ENCODE data around the gene NUP88. TPM values are rescaled to one million over a fixed set of nuclear protein-coding genes. Genes with fewer than 3 reads are reported as not detected.

Gene NUP88
- total RNA-seq, 1 donor from 2014 or later: 43.3 TPM

DNA sequence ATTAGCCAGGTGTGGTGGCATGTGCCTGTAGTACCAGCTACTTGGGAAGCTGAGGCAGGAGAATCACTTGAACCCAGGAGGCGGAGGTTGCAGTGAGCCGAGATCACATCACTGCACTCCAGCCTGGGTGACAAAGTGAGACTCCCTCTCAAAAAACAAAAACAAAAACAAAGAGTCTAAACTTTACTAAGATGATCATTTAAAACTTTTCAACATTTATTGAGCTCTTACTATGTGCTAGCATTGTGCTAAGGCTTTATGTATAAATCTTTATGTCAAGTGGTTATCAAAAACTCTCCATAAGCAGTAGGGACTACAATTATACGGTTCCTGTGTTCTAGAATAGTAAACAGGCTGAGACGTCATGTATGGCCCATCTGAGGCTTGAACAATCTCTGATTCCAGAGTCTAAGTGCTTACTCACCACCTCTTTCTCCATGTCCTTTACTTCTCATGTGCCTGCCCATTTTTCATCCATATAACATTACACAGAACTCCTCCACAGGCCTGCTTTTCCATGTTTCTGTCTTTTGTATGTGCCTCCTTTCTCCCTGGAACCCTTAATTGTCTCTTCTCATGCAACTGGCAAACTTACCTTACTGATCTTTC lies 66.7 kb downstream of the NUP88 start:
- FAIRE-seq (no peak), DNase-seq (ENCODE audit: low read depth) (no peak)
- H3K9ac ChIP-seq (ENCODE audit: low read length): no peak overlapping the region
- TF ChIP-seq EZH2 (IDR thresholded peaks at IDR 0.05; ENCODE audit: insufficient read depth, low read length) (no peak), CTCF (IDR thresholded peaks at IDR 0.05; ENCODE audit: insufficient read depth, low read depth, low read length) (no peak)
- H3K9me3 ChIP-seq (ENCODE audit: insufficient read depth, low read depth, low read length): no peaks in the 10 kb centered on the region
- H3K27me3 Mint-ChIP-seq (ENCODE audit: low read depth, unreplicated experiment): no peaks in the 10 kb centered on the region
- H3K4me1 Mint-ChIP-seq (ENCODE audit: low read depth, unreplicated experiment): no peaks in the 10 kb centered on the region
- no peak overlapping the region for H3K27ac ChIP-seq (ENCODE audit: low read depth, low read length)
- H3K4me3 Mint-ChIP-seq (ENCODE audit: unreplicated experiment): no peak overlapping the region
- H3K27ac Mint-ChIP-seq (ENCODE audit: unreplicated experiment): no peak overlapping the region
- H3K9me3 Mint-ChIP-seq (ENCODE audit: unreplicated experiment): no peaks in the 10 kb centered on the region
- H3K27me3 ChIP-seq (ENCODE audit: insufficient read depth, low read length): no peaks in the 10 kb centered on the region
- H3K4me2 ChIP-seq (ENCODE audit: low read length): no peak overlapping the region
- H3K36me3 ChIP-seq (ENCODE audit: insufficient read depth, low read length): peaks cover 31% of the 10 kb centered on the region
- no peaks in the 10 kb centered on the region for H3K4me1 ChIP-seq (ENCODE audit: insufficient read depth, low read length)
- H2AFZ ChIP-seq (ENCODE audit: low read depth, low read length): no peak overlapping the region
- no peaks in the 10 kb centered on the region for H3K79me2 ChIP-seq (ENCODE audit: insufficient read depth, low read length)
- no peak overlapping the region for H3K4me3 ChIP-seq (ENCODE audit: insufficient read depth, low read depth, low read length)
- H3K36me3 Mint-ChIP-seq (ENCODE audit: low read depth, unreplicated experiment): peaks cover 14% of the 10 kb centered on the region
- no peaks in the 10 kb centered on the region for H4K20me1 ChIP-seq (ENCODE audit: insufficient read depth, low read length)

DNA sequence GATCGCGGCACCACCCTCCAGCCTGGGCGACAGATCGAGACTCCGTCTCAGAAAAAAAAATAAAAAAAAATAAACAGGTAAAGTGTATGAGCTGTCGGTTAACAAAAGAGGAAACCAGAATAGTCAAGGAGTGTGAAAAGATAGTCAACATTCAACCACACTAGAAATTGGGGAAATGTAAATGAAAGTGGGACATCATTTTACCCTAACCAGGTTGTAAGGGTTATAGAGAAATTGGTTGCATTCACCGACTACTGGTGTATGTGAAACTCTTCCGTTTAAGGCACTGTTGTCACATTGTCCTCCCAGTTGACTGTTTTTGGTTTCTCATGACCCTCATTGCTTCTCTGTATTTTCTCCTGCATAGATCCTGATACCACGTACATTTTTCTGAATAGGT lies 74.5 kb downstream of the NUP88 start:
- Histone ChIP-seq H3K4me2 (ENCODE audit: low read length) (no peak overlapping the region), H3K9me3 (ENCODE audit: insufficient read depth, low read depth, low read length) (no peaks in the 10 kb centered on the region), H3K27me3 (ENCODE audit: insufficient read depth, low read length) (no peaks in the 10 kb centered on the region), H4K20me1 (ENCODE audit: insufficient read depth, low read length) (peaks cover 4% of the 10 kb centered on the region), H3K27ac (ENCODE audit: low read depth, low read length) (no peak overlapping the region), H3K36me3 (ENCODE audit: insufficient read depth, low read length) (peaks cover 9% of the 10 kb centered on the region), H3K4me3 (ENCODE audit: insufficient read depth, low read depth, low read length) (no peak overlapping the region), H2AFZ (ENCODE audit: low read depth, low read length) (no peak overlapping the region), H3K4me1 (ENCODE audit: insufficient read depth, low read length) (no peaks in the 10 kb centered on the region), H3K79me2 (ENCODE audit: insufficient read depth, low read length) (no peaks in the 10 kb centered on the region), H3K9ac (ENCODE audit: low read length) (no peak overlapping the region)
- H3K4me1 Mint-ChIP-seq (ENCODE audit: low read depth, unreplicated experiment): no peaks in the 10 kb centered on the region
- no peak for TF ChIP-seq EZH2 (IDR thresholded peaks at IDR 0.05; ENCODE audit: insufficient read depth, low read length)
- TF ChIP-seq CTCF (IDR thresholded peaks at IDR 0.05; ENCODE audit: insufficient read depth, low read depth, low read length): no peak
- no peak for FAIRE-seq
- no peaks in the 10 kb centered on the region for H3K9me3 Mint-ChIP-seq (ENCODE audit: unreplicated experiment)
- H3K27me3 Mint-ChIP-seq (ENCODE audit: low read depth, unreplicated experiment): no peaks in the 10 kb centered on the region
- H3K36me3 Mint-ChIP-seq (ENCODE audit: low read depth, unreplicated experiment): peaks cover 9% of the 10 kb centered on the region
- no peak for DNase-seq (ENCODE audit: low read depth)
- H3K4me3 Mint-ChIP-seq (ENCODE audit: unreplicated experiment): no peak overlapping the region
- no peak overlapping the region for H3K27ac Mint-ChIP-seq (ENCODE audit: unreplicated experiment)

Other genes with a start within 250 kb of the NUP88 start
- 7.8 and 8.9 TPM in 2 replicates for gene ZNF594, start 227.8 kb downstream of the NUP88 start, total RNA-seq
- not detected in 2 replicates for gene SCIMP, start 184.8 kb downstream of the NUP88 start, total RNA-seq
- 49.0 and 53.9 TPM in 2 replicates for gene RABEP1, start 137.4 kb downstream of the NUP88 start, total RNA-seq
- 35.7 and 46.5 TPM in 2 replicates for gene RPAIN, start 520 bp upstream of the NUP88 start, total RNA-seq
- gene C1QBP, start 19.5 kb upstream of the NUP88 start, total RNA-seq: 147 and 162 TPM in 2 replicates
- gene DHX33, start 49.3 kb upstream of the NUP88 start, total RNA-seq: 17.7 and 19.1 TPM in 2 replicates
- 90.1 and 99.6 TPM in 2 replicates for gene DERL2, start 66.5 kb upstream of the NUP88 start, total RNA-seq
- 12.2 and 13.1 TPM in 2 replicates for gene MIS12, start 66.9 kb upstream of the NUP88 start, total RNA-seq
- 37.5 and 48.1 TPM in 2 replicates for gene NLRP1, start 164.8 kb upstream of the NUP88 start, total RNA-seq

Data from astrocyte (in vitro differentiated cells and primary cell).